Measurements from ENCODE around the gene CEP57. TPM values are rescaled to one million over a fixed set of nuclear protein-coding genes. Genes with fewer than 3 reads are reported as not detected.
A peak's percentile ranks its signal among the peaks of the same experiment; 100 is the strongest.
"Not testable (repeated sequence)": the region's sequence is repeated elsewhere in the genome, so short reads cannot be mapped to it uniquely, and the experiment has no call there.

The CEP57 gene
- total RNA-seq, 2 donors from 2014 or later: 79.9 to 159 TPM

GRCh38 chr11:95854362-95854761 lies 64.1 kb downstream of the CEP57 start:
- ATAC-seq (replicated peaks); H3K27me3 Mint-ChIP-seq; H3K27ac Mint-ChIP-seq; H3K4me3 Mint-ChIP-seq; H3K9me3 Mint-ChIP-seq; H3K4me1 Mint-ChIP-seq: not testable (repeated sequence)
- H3K36me3 Mint-ChIP-seq (ENCODE audit: low read depth): peaks cover 52% of the 10 kb centered on the region

GRCh38 chr11:95860024-95860423 lies 69.7 kb downstream of the CEP57 start:
- H3K9me3 Mint-ChIP-seq; H3K4me1 Mint-ChIP-seq; ATAC-seq (replicated peaks); H3K27ac Mint-ChIP-seq; H3K4me3 Mint-ChIP-seq; H3K27me3 Mint-ChIP-seq: not testable (repeated sequence)
- H3K36me3 Mint-ChIP-seq (ENCODE audit: low read depth): peaks cover 83% of the 10 kb centered on the region

GRCh38 chr11:95863486-95864140 lies 73.3 kb downstream of the CEP57 start:
- Mint-ChIP-seq H3K9me3 (no peaks in the 10 kb centered on the region), H3K27me3 (no peaks in the 10 kb centered on the region), H3K4me1 (no peaks in the 10 kb centered on the region), H3K4me3 (no peak overlapping the region), H3K27ac (no peak overlapping the region), H3K36me3 (ENCODE audit: low read depth) (peaks cover 61% of the 10 kb centered on the region)
- ATAC-seq (replicated peaks): no peak

GRCh38 chr11:95867105-95867504 lies 76.8 kb downstream of the CEP57 start:
- Mint-ChIP-seq H3K4me1 (no peaks in the 10 kb centered on the region), H3K9me3 (no peaks in the 10 kb centered on the region), H3K27me3 (no peaks in the 10 kb centered on the region), H3K36me3 (ENCODE audit: low read depth) (peaks cover 35% of the 10 kb centered on the region), H3K27ac (no peak overlapping the region), H3K4me3 (no peak overlapping the region)
- ATAC-seq (replicated peaks): no peak

- not testable (repeated sequence) for H3K4me3 Mint-ChIP-seq; H3K27ac Mint-ChIP-seq; H3K4me1 Mint-ChIP-seq; H3K36me3 Mint-ChIP-seq (ENCODE audit: low read depth); H3K27me3 Mint-ChIP-seq; ATAC-seq (replicated peaks); H3K9me3 Mint-ChIP-seq
These were observed 80.6 kb downstream of the CEP57 start for GRCh38 chr11:95870877-95871276.

- peaks cover 8% of the 10 kb centered on the region for H3K4me1 Mint-ChIP-seq
- no peaks in the 10 kb centered on the region for H3K27me3 Mint-ChIP-seq
- H3K36me3 Mint-ChIP-seq (ENCODE audit: low read depth): peaks cover 7% of the 10 kb centered on the region
- H3K4me3 Mint-ChIP-seq: peak overlapping the region; percentile 27
- peak; percentile 100 for ATAC-seq (replicated peaks)
- H3K9me3 Mint-ChIP-seq: no peaks in the 10 kb centered on the region
- H3K27ac Mint-ChIP-seq: peak overlapping the region; percentile 82
These were observed 87.0 kb downstream of the CEP57 start for GRCh38 chr11:95877291-95877690.

Other genes with a start within 250 kb of the CEP57 start
- gene FAM76B, start 716 bp upstream of the CEP57 start, total RNA-seq: 10 to 100 TPM; 38.3 to 50.7 TPM
- 10 to 100 TPM; 14.9 to 35.4 TPM for gene MTMR2, start 133.6 kb downstream of the CEP57 start, total RNA-seq